NCI-H187 treated with DMSO at 0.1 percent for 48 hours (cell line): ENCODE measurements around the gene CCDC121.
A peak's percentile ranks its signal among the peaks of the same experiment; 100 is the strongest.

Source experiments
- DNase-seq: peaks from one replicate; lab custom pipeline; 2025; lab: John Stamatoyannopoulos, UW

Gene CCDC121

GRCh38 chr2:27628767-27629709 is at the start of gene CCDC121, which contains the start of gene GPN1:
Gene CCDC121, minus strand, starts transcription at chr2:27629012. Its CDS starts 1,213 bp downstream, at chr2:27627799.
Gene GPN1, plus strand, starts transcription at chr2:27629050. Its CDS starts 9 bp downstream, at chr2:27629059.
- DNase-seq, result peak; percentile 70

GRCh38 chr2:27672723-27673486 is 44.1 kb upstream of the CCDC121 start:
- peak; percentile 77 for DNase-seq

- DNase-seq, result no peak
Observed at GRCh38 chr2:27671235-27671634, 42.4 kb upstream of the CCDC121 start.

- no peak for DNase-seq
Observed at GRCh38 chr2:27667446-27667845, 38.6 kb upstream of the CCDC121 start.

GRCh38 chr2:27664622-27665363 is 36.0 kb upstream of the CCDC121 start:
- no peak for DNase-seq

GRCh38 chr2:27664154-27664574 is 35.4 kb upstream of the CCDC121 start:
- DNase-seq, result no peak

GRCh38 chr2:27663285-27664153 is 34.7 kb upstream of the CCDC121 start, which contains the start of the genes SLC4A1AP and SUPT7L:
Gene SLC4A1AP, plus strand, starts transcription at chr2:27663889. Its CDS starts 26 bp downstream, at chr2:27663915.
Gene SUPT7L, minus strand, starts transcription at chr2:27663614. Its CDS starts 1,422 bp downstream, at chr2:27662192.
- DNase-seq, result peak; percentile 55

- DNase-seq, result no peak
Observed at GRCh38 chr2:27661371-27661770, 32.6 kb upstream of the CCDC121 start.

GRCh38 chr2:27655155-27655951 is 26.5 kb upstream of the CCDC121 start:
- DNase-seq, result no peak

- no peak for DNase-seq
Observed at GRCh38 chr2:27653397-27653796, 24.6 kb upstream of the CCDC121 start.

GRCh38 chr2:27652790-27653189 is 24.0 kb upstream of the CCDC121 start:
- no peak for DNase-seq

- DNase-seq, result no peak
Observed at GRCh38 chr2:27652341-27652740, 23.5 kb upstream of the CCDC121 start.

GRCh38 chr2:27651056-27651455 is 22.2 kb upstream of the CCDC121 start:
- DNase-seq, result no peak

GRCh38 chr2:27647737-27648136 is 18.9 kb upstream of the CCDC121 start:
- no peak for DNase-seq

GRCh38 chr2:27647289-27647688 is 18.5 kb upstream of the CCDC121 start:
- DNase-seq, result no peak

GRCh38 chr2:27645197-27645596 is 16.4 kb upstream of the CCDC121 start:
- no peak for DNase-seq

GRCh38 chr2:27640722-27641245 is 12.0 kb upstream of the CCDC121 start:
- no peak for DNase-seq

- no peak for DNase-seq
Observed at GRCh38 chr2:27638709-27639108, 9.9 kb upstream of the CCDC121 start.

- DNase-seq, result no peak
Observed at GRCh38 chr2:27638037-27638637, 9.3 kb upstream of the CCDC121 start.
